GM18519 (cell line): ENCODE results near the gene HIVEP3.

Experiments used
- ATAC-seq: cut with Tn5 transposase; IDR thresholded peaks from one replicate; pipeline ENCODE4 v1.9.1; 2021; ENCODE audit warnings: mild to moderate bottlenecking, moderate library complexity; ENCODE audit not compliant: unreplicated experiment, low FRiP score

Gene HIVEP3

GRCh38 chr1:41675401-41675800, 243.3 kb downstream of the HIVEP3 start:
- no peak for ATAC-seq

DNA sequence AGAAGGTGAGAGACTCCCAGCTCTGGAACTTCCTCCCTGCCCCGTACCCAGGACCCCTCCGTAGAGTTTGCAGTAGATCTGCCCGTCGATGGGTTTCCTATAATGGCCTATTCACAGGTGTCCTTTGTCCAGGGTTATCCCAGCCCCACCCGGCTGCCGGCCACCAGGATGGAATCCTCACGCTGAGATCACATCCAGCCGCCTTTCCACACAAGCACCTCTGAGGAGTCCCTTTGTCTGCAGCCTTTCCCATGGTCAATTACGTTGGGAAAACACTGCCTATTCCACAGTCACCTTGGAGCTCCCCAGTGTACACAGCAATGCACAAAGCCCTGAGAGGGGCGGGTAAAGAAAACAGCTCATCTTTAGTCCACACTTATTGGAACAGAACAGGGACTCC, 244.2 kb downstream of the HIVEP3 start:
- ATAC-seq = no peak

DNA sequence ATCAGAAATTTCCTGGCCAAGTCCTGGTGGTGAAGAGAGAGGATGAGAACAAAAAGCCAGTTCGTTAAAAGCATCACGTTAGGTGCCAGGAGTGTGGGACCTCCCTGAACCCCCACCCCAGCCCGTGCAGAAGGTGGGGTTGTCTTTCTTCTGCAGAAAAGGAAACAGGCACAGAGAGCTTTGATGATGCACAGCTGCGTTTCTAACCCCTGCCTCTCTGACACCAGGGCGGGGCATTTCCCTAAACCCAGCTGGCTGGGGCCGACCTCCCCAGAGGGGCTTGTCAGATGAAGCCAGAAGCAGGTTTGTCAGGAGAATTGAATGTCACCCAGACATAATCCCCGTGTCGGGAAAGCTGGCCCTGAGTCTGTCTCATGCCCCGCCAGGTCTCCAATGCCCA, 244.9 kb downstream of the HIVEP3 start:
- no peak for ATAC-seq

- no peak for ATAC-seq
Observed at GRCh38 chr1:41673378-41673777, 245.3 kb downstream of the HIVEP3 start.

GRCh38 chr1:41672641-41673361, 245.9 kb downstream of the HIVEP3 start:
- no peak for ATAC-seq

GRCh38 chr1:41672173-41672572, 246.5 kb downstream of the HIVEP3 start:
- no peak for ATAC-seq

GRCh38 chr1:41671116-41671755, 247.5 kb downstream of the HIVEP3 start:
- ATAC-seq = no peak

GRCh38 chr1:41670217-41670957, 248.3 kb downstream of the HIVEP3 start:
- no peak for ATAC-seq

GRCh38 chr1:41668967-41669366, 249.8 kb downstream of the HIVEP3 start:
- no peak for ATAC-seq

- ATAC-seq = no peak
Observed at GRCh38 chr1:41668054-41668660, 250.6 kb downstream of the HIVEP3 start.

GRCh38 chr1:41666981-41667631, 251.6 kb downstream of the HIVEP3 start:
- ATAC-seq = peak; percentile 48

DNA sequence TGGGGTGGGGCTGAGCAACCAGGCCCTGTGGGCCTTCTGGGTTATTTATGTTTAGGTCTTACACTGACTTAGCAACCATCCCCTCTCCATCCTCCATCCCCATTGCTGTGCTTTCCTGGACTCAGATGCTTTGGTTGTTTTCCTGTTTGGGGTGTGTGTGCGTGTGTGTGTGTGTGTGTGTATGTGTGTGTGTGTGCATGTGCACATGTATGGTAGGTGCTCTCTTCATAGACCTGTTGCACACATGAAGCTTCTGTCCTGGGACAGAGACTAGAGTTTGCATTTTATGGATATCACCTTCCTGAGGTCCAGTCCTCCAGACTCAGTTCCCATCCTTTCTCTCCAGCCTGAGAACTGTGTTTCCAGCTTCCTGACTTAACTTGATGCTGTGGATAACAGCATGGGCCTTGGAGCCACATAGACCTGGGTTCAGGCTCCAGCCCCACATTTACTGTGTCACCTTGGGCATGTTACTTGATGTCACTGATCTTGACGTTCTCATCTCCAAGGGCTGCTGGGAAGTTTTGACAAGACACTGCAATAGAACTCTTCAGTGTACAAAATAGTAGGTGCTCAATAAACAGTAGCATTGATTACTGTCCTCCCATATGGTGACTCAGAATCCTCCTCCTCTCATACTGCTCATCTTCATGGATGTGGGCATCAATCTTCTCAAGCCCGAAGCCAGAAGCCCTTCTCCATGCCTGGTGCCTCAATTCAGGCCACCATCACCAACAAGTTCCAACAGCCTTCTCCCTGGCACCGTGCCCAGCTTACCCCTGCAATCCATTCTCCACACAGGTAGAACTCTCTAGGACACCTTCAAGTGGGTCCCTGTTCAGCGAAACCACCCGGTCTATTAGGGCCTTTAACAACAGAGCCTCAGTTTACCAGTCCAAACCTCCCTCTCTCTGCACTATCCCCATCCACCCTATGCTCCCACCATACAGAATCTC, 252.5 kb downstream of the HIVEP3 start:
- no peak for ATAC-seq

GRCh38 chr1:41664861-41665640, 253.7 kb downstream of the HIVEP3 start:
- ATAC-seq = no peak

DNA sequence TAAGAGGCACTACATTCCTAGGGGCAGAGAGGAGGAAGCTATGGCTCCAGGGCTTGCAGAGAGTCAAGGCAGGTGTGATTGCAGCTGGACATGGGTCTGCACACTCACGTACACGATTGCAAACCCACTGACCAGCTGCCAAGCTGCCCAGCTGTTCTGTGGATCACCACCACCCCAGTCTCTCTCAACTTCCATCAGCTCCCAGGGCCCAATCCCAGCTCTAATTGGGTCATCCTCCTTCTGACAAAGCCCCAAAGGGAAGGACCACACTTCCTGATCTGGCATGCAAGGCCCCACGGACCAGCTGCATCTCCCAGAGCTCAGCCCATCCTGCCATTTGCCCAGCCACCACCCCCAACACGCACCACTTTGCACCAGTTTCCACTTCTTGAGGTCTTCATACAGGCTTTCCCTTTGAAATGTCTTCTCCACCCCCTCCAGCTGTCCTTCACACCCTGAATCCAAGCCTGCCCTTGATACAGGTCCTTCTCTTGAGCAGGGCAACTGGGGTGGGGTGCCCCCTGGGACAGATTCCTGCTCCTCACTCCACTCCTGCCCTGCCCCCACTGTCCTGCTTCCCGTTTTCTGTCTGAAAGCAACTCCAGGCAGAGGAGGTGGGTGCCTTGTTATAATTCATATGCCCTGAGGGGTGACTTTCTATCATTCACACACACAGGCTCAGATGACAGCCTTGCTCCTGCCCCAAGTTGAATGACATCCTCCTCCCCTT, 254.9 kb downstream of the HIVEP3 start:
- ATAC-seq = no peak

GRCh38 chr1:41662765-41663437, 255.8 kb downstream of the HIVEP3 start:
- no peak for ATAC-seq

DNA sequence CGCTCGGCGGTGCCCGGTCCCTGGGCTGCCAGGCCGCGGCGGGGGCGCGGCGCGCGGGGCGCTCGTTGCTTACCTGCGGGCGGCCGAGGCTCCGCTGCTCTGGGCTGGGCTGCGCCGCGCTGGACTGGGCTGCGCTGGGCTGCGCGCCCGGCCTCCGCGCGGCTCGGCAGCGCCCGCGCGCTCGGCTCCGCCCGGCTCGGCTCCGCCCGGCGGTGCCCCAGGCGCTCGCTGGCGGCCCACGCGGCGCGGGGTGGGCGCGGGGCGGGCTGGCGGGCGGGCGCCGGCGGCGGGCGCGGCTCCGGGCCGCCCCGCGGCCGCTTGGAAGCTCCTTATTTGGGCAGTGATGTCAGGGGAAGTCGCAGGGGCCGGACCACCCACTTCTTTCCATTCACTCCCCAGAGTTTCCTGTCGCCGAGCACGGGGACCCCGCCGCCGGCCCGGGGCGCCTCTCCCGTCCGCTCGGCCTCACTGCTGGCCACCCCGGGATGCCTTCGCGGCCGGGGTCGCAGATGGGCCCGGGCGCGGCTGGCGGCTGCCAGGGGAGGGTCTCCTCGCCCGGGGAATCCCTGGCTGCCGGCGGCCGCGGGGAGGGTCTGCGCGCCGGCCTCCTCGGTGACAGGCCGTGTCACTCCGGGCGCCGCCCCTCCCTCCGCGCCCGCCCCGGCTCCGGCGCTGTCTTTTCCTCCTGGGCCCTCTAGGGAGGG, 256.5 kb downstream of the HIVEP3 start:
- ATAC-seq = peak; percentile 61
